NCI-H345 treated with DMSO at 0.1 percent for 48 hours (cell line): ENCODE results near the gene SYNE1.

Experiments
- DNase-seq: peaks from one replicate; lab custom pipeline; 2025; ENCODE audit not compliant: unreplicated experiment; lab: John Stamatoyannopoulos, UW

The SYNE1 gene

GRCh38 chr6:152117156-152118133, 519.7 kb downstream of the SYNE1 start:
- DNase-seq: no peak

- DNase-seq: no peak
These were observed 524.5 kb downstream of the SYNE1 start for GRCh38 chr6:152112491-152113261.

DNA sequence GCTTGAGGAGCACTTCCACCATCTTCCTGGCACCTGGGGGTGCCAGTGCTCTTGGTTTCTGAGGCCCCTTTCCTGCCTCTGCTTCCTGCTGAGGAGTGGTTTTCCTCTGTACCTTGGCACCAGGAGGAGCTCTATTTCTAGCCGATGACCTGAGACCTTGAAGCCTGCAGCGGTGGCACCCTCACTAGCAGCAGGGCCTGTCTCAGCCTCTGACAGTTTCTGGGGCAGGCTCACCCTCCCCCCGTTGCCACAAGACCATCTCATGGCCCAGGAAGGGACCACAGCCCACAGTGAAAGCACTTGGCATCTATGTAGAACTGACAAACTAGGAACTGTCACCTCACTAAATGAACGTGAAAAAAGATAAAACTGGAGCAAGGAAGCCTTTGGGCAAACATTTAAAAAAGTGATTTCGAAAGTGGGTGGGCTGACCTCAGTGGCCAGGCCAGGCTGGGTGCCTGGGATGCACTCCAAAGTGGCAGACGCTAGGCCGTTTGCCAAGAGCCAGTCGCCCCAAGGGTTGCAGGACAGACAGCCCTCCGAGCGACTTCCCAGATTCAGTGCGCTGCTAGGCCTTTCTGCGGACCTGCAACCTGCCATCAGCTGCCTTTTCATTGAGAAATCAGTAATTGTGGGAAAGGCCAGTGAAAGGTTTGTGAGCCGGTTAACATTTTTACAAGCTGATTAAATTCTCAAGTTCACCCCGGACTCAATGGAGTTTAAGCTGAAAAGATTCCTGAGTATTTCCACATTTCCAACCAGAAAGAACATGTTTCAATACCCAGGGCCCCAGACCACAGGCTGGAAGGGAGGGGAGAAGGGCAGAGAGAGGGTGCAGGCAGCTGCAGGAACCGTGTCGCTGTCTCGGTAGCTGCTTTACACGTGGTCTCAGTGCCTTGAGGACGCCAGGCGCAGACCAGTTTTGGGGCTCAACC, 526.0 kb downstream of the SYNE1 start:
- no peak for DNase-seq

DNA sequence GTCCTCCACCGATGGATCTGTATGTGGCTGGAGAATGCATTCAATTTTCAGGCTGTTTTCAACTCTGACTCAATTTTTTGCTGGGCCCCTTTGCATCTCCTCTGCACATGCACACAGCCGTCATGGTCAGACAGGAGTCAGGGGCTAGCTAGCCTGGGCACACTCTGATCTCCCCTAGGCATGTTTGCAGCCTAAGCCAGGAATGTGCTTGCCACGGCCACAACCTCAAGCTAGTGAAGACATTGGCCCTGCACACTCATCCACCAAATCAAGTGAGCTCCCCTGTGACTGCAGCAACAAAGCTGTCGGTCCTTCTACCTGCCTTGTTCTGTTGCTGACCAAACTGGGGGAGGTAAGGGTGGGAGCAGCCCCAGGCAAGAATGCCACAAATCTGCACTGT, 529.2 kb downstream of the SYNE1 start:
- no peak for DNase-seq

GRCh38 chr6:152100183-152100618, 537.0 kb downstream of the SYNE1 start:
- DNase-seq: no peak

- DNase-seq: no peak
These were observed 537.5 kb downstream of the SYNE1 start for GRCh38 chr6:152099446-152100182.

DNA sequence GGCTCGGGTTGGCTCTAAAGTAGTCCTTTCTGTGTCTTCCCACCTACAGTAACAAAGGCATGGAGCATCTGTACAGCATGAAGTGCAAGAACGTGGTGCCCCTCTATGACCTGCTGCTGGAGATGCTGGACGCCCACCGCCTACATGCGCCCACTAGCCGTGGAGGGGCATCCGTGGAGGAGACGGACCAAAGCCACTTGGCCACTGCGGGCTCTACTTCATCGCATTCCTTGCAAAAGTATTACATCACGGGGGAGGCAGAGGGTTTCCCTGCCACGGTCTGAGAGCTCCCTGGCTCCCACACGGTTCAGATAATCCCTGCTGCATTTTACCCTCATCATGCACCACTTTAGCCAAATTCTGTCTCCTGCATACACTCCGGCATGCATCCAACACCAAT, 538.5 kb downstream of the SYNE1 start:
- no peak for DNase-seq

- DNase-seq: no peak
These were observed 540.2 kb downstream of the SYNE1 start for GRCh38 chr6:152096863-152097496.

GRCh38 chr6:152094992-152095592, 542.1 kb downstream of the SYNE1 start:
- DNase-seq: no peak

DNA sequence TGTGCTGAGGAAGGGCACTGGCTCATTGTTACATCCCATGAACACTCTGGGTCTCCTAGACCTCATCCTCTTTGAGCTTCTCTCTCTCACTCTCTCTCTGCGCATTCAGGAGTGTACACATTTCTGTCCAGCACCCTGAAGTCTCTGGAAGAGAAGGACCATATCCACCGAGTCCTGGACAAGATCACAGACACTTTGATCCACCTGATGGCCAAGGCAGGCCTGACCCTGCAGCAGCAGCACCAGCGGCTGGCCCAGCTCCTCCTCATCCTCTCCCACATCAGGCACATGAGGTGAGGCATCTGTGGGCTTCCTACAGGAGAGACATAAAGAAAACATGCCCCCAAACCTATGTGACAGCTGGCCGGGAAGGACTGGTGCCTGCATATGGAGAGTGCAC, 542.9 kb downstream of the SYNE1 start:
- DNase-seq: no peak

DNA sequence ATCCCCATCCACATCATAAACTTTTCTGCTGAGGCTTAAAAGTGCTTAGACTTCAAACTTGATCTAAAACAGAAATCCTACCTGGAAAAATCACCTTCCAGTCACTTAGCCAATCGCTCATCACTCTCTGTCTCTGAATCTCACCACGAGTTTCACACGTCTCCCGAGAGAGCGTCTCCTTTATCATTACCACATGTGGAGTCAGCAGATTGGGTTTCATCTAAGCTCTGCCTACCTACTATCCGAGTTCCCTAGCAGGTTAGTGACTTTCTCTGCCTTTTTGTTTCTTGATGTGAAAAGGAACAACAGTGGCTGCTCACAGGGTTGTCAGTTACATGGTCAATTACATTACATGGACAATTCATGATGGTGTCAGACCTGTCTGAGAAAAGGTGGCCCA, 543.5 kb downstream of the SYNE1 start:
- no peak for DNase-seq

- DNase-seq: no peak
These were observed 545.3 kb downstream of the SYNE1 start for GRCh38 chr6:152091851-152092341.

GRCh38 chr6:152091201-152091600, 546.0 kb downstream of the SYNE1 start:
- DNase-seq: no peak

DNA sequence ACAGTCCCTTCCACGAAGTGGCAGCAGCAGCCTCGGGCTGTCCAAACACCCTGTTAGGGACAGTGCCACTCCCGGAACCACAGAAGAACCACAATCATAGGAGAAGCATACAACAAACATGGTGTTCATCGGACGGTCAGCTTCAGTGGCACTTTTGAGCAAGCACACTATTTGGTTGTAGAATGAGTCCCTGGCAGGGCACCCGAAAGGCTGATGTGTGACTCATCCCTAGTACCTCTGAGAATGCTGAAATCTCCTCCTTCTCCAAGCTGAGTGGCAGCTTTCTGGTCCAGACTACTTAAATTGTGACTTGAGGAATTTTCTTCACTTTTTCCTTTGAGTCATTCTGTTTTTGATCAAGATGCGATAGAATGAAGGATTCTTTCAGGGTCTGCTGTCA, 547.2 kb downstream of the SYNE1 start:
- no peak for DNase-seq

DNA sequence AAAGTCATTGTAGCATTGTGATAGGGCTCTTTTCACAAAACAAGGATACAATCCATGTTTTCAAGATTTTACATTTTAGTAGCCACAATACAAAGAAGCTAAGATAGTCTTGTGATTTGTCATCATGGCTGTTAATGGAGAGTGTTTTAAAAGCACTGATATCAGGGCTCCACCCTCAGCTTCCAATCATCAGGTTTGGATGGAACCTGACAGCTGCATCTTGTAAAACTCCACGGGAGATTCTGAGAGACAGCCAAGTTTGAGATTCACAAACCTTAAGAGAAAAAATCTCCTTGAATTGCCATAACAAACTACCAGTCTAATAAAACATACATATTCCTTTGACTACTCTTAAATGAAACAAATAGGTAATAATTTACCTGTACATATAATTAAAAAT, 549.5 kb downstream of the SYNE1 start:
- no peak for DNase-seq

- DNase-seq: no peak
These were observed 550.1 kb downstream of the SYNE1 start for GRCh38 chr6:152087096-152087495.

- DNase-seq: no peak
These were observed 550.8 kb downstream of the SYNE1 start for GRCh38 chr6:152086223-152086873.

GRCh38 chr6:152085451-152085921, 551.7 kb downstream of the SYNE1 start:
- DNase-seq: no peak

- DNase-seq: no peak
These were observed 558.4 kb downstream of the SYNE1 start for GRCh38 chr6:152078804-152079203.
